ENCODE results near the gene GINS3.

The GINS3 gene

DNA sequence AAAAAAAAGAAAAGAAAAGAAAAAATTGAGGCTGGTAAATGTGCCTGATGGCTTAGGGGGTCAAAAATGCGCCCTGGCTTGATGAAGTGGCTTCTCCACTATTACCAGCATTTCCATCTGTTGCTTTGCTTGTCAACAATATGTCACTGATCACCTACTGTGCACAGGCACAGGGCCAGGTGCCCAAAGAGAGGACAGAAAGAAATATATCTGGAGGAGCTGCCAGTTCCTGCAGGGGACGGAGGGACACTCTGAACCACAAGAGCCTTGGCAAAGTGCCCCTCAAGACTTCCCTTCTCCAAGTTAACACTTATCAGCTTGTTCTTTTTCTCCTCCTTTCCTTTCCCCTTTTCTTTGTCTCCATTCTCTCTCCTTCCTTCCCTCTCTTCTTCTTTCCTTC is 34.7 kb downstream of the GINS3 start:
- DNase-seq = no peak

DNA sequence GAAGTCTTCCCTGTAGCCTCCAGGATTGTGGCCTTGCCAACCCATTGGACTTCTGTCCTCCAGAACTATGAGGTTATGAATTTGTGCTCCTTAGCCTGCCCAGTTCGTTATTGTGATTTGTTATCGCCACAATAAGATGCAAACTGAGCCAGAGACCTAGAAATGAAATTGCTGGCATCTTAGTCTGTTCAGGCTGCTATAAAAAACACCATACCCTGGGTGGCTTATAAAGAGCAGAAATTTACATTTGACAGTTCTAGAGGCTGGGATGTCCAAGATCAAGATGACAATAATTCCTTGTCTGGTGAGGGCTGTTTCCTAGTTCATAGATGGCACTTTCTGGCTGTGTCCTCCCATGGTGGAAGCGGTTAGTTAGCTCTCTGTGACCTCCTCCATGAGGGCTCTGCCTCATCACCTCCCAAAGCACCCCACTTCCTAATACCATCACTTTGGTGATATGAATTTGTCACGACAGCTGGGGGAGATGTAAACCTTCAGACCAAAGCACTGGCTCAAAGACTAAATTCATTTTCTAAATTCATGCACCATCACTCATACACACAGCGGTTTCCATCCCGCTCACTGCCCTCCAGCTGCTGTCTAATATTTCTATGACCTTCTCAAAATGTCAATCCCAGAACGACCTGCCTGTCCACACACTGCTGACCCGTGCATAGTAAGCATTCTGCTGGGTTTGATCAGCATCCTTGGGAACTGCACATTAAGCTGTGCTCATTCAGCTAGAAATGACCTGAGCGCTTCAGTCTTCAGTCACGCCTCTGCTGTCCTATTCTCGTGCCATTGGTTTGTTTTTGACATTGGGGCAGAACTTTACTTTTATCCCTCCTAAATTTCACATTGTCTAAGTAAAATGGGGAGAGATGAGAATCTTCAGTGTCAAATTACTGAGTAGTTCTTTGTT is 36.6 kb downstream of the GINS3 start:
- no peak for DNase-seq

DNA sequence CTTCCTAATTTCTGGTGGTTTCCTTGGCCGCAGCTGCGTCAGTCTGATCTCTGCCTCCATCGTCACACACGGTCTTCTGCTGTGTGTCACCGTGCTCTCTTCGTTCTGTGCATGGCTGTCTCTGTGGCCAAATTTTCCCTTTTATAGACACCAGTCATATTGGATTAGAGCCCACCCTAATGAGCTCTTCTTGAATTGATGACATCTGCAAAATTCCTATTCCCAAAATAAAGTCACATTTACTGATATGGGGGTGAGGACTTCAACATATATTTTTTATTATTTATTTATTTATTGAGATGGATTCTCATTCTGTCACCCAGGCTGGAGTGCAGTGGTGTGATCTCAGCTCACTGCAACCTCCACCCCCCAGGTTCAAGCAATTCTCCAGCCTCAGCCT is 38.4 kb downstream of the GINS3 start:
- no peak for DNase-seq

DNA sequence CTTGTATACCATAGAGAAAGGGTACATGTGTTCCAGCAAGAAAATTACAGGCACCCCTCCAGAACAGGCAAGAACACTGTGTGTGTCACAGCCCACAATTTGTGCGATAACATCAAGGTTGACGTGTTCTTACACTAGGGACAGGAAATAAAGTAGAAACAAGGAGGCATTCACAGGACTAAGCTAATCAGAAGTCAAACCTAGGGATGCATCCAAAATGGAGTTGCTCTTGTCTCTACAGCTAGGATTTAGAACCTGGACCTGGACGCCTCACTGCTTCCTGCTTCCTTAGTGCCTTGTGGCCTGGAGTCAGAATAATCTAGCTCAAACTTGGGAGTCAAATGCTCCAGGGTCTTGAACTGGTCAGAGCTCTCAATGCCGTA is 41.3 kb downstream of the GINS3 start:
- no peak for DNase-seq

DNA sequence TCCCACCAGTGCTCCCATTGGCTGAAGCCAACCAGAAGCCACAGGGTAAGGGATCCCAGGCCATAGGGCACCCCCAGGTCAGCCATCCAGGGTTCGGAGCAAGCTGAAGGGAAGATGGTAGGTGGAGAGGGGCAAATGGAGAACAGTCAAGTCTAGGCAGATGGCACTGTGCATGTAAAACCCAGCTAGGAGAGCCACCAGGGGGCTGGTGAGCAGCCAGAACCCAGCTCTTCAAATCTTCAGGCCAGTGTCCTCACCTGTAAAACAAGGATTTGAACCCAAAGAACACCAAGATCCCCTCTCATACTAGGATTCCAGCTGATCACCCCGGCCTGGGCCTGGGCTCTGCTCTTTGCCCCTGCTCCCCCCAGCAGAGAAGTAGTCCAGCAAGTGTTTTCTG is 43.5 kb downstream of the GINS3 start:
- no peak for DNase-seq

DNA sequence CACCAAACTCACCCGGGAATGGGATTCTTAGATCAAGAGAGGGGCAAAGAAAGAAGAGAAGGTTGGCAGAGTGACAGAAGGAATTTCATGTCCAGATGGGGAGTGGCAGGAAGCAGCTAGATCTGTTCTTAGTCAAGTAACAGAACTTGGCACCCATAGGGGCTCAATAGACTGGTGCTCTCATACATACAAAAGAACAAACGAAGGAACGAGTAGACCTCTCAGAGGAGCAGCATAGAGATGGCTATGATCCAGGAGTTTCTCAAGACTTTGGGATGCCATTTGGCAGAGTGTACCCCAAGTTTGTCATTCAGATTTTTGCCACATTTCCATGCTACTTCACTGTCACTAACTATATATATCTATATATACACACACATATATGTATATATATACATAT is 47.9 kb downstream of the GINS3 start:
- no peak for DNase-seq

DNA sequence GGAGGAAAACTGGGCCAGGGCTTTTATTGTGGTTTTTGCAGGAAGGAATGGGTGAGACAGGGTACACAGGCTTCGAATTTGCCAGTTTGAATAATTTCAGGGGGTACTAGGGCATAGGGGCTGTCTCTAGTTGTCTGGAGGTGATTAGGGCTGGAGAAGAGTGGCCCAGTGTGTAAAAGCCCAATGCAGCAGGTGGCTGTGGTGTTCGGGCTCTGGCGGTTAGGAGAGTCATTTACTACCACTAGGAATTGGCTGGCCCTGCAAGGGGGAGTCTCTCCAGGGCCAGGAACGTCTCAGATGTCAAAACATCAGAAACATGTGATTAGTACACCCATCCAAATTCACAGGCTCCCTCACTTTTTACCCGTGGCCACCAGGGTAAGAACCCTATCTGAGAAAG is 50.3 kb downstream of the GINS3 start:
- no peak for DNase-seq

DNA sequence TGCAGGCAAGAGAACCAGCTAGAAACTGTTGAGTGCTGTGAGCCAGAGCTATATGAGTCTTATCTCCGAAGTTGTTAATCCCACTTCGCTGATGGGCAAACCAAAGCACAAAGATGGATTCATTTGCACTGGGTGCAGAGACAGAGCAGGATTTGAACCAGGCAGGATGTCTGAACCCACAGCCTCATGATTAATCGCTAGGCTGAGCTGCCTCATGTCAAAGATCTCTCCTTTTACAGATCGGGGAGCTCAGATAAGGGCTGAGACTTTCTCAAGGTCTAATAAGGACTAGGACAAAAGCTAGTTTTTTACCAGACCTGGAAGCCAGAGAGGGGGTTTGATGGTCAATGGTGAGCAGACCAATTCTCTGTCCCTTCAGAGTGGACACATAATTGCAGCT is 51.5 kb downstream of the GINS3 start:
- DNase-seq = no peak

DNA sequence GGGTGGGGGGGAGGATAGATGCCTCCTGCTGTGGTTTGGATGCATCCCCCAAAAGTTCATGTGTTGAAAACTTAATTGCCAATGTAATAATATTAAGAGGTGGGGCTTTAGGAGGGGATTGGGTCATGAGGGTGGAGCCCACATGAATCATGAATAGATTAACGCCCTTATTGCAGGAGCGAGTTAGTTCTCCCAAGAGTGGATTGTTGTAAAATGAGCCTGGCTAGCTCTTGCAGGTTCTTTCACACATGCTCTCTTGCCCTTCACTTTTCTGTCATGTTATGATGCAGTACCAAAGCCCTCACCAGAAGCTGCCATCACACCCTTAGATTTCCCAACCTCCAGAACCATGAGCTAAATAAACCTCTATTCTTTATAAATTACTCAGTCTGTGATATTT is 52.0 kb downstream of the GINS3 start:
- no peak for DNase-seq

DNA sequence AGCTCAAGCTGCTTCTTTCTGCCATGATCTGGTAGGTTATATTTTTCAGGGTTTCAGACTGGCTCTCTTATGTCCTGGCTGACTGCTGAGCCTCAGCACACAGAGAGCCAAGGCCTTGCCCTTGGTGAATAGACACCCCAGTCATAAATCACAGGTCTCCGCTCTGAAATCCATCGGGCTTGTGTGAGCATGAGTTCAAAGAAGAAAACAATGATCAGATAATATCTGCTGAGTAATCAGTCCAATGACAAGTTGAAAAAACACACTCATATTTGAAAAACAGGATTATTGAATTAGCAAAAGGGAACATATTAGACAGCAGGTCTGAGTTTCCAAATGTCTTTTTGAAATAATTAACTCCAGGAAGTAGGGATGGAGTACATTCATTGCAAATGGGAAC is 56.6 kb downstream of the GINS3 start:
- no peak for DNase-seq

DNA sequence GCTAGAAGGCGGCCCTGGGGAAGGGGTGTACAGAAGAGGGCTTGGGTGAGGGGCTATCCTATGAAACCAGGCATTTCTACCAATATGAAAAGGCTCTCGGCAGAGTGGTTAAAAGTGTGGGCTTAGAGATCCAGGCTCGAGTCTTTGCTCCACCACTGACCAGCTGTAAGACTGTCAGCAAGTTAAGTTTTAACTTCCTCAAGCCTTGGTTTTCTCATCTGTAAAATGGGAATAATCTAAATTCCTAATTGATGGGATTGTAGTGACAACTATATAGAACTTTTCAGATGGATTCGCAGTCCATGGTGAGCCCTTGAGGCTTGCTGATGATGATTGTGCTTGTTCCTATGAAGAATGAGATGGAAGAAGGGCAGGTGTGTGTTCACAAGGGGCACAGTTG is 57.0 kb downstream of the GINS3 start:
- no peak for DNase-seq

DNA sequence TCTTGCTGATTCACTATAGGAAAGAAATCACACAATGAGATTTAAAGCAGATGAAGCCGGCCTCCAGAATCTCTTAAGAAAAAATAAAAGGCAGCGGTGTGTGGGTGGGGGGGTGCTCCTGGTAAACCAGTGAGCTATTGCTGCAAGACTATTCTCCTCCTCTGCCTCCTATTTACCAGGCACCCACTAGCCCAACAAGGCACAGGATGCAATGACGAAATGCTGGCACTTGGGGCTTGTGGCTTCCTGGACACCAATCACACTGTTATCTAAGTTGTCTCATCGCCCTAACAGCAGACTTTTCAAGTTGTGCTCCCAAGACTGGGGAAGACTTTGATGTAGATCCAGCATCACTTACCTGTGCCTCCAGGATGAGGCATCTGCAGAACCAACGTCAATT is 57.5 kb downstream of the GINS3 start:
- DNase-seq = peak; percentile 36 to 43

DNA sequence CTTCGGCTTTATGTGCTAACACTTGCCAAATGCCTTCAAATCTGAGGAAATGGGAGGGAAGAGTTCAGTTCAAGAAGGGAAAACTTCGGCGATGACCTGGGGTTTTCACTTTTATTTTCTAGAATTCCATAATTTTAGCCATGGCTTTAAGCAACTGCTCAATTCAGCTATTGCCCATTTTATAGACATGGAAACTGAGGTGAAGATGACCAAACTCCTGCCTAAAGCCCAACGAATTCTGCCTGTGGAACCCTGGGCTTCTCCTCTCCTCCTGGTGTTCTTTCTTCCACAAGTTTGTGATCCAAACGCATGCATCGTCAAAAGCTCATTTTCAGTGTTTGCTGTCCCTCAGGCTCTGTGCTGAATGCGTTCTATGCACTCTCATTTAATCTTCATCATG is 58.3 kb downstream of the GINS3 start:
- DNase-seq = no peak

DNA sequence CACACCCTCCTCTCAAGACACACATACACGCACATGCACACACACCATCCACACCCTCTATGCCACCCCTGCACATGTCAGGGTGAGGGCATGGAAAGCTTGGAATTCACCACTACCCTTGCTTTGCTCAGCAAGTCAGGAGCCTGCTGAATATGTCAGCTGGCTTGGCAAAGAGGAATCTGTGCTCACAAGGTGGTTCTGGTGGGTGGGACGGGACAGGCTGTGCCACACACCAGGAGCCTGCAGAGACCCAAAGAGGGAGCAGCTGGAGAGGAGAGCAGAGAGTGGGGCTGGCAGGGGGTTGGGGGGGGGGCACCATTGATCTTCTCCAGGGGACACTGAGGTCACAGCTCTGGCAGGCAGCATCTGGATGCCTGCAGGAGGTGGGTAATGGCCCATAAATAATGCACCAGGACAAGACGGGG is 59.0 kb downstream of the GINS3 start:
- no peak for DNase-seq

DNA sequence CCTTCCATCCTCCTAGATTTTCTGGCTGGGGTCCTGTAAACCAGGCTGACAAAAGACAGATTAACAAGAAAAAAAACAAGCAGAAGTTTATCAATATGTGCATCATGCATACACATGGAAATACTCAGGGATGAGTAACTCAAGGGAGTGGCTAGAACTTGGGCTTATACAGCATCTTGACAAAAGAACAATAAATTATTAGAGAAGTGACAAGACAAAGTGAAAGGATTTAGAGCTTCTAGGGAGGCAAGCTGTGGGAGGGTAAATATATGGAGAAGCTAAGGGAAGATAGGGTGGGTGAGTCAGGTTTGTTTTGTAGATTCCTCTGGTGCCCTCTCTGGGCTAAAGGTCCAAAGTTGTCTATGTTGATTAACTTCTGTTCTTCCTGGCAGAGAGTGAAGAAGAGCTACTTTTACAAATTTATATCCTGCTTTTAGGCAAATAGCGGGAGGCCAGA is 59.7 kb downstream of the GINS3 start:
- no peak for DNase-seq

DNA sequence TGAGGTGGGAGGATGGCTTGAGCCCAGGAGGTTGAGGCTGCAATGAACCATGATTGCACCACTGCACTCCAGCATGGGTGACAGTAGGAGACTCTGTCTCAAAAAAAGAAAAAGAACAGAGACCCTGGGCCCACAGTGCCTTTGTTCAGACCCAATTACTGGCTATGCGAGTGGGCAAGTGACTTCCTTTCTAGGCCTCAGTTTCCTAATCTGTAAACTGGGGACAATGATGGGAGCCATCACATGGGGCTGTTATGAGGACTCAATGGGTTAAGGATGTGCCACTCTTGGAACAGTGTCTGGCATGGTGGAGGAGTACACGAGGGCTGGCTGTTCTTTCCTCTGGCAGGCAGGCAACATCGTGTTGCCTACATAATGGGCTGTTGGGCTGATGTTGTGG is 60.4 kb downstream of the GINS3 start:
- DNase-seq = no peak

DNA sequence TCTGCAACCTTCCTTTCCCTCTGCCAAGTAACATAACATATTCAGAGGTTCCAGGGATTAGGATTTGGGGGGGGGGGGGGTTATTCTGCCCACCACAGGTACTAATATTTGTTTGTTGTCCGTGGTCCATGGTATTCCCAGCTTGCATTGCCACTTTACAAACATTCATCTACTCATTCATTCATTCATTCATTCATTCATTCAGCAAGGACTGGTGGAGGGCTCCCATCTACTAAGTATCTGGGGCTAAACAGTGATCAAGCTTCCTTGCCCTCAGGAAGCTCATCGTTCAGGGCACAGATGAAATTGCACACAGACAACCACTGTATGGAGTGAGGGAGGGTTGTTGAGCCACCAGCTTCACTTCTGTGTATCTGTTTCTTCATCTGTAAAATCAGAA is 61.9 kb downstream of the GINS3 start:
- no peak for DNase-seq

DNA sequence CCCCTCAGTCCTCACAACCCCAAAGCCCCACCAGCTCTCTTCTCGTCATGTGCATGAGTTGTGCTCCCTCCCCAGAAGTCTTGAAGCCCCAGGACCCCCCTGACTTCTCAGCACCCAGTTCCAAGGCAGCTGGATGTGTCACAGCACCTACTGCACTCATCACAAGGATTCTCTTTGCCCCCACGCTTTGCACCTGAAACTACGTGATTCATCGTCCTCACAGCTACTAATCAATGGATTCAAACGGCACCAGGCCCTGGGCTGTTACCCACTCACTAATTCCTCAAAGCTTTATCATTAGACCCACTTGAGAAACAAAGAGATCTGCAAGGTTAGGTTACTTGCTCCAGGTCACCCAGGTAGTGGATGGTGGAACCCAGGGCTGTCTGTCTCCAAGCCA is 62.6 kb downstream of the GINS3 start:
- no peak for DNase-seq

All from AML-193 (cell line).